ENCODE results near the gene TPK1.

TPK1 gene

DNA sequence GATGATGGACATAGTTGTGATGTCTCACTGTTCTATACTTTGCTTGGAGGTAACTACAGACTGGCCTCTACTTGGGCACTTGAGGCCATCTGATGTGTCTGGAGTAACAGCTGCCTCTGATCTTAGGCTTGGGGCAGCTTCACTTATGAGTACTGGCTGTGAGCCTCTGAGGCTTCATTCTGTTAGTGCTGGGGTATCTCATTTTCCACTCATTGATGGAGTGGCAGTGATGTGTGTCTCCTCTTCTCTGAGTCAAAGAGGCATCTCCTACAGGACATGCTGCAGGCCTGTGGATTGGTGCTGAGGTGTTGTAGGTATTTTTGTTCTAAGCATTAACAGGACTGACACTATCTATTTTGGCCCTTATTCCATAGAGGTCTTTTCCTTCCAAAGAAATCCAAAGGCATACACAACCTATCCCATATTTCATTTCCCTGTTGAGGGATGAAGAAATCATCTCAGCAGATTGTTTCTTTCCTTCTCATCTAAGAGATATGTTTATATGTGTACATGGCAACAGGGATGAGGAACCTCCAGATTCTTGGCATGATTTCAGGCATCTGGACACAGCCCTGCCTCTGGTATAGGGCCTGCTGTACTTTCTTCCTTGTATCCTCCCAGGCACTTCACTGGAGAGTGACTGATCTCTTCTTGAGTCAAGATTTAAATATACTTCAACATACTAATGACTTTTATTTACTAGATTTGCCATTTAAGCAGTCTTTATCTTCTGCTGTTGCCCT, 366.7 kb downstream of the TPK1 start:
- H3K27ac ChIP-seq: no peak overlapping the region
- H3K4me3 ChIP-seq: no peak overlapping the region
- no peak for TF ChIP-seq CTCF (IDR thresholded peaks at IDR 0.05)
- DNase-seq (ENCODE audit: low spot score): no peak

GRCh38 chr7:144459635-144460034, 376.2 kb downstream of the TPK1 start:
- no peak overlapping the region for H3K4me3 ChIP-seq
- no peak for TF ChIP-seq CTCF (IDR thresholded peaks at IDR 0.05)

DNA sequence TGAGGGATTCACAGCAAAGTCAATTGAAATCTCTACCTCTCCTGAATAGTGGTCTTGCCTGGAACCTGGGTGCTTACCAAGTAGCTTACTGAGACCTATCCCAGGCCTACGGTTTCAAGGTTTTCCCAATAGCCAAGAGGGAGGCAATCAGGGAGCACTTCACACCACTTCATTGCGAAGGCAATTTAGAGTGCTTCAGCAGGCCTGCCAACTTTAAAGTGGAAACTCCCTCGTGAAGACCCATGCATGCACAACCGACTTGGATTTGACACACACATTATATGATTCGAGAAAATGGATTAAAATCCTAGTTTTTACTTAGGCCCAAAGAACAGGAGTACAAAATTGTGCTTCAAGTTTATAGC, 380.8 kb downstream of the TPK1 start:
- Histone ChIP-seq H3K27ac (no peak overlapping the region), H3K4me3 (no peak overlapping the region)
- TF ChIP-seq CTCF (IDR thresholded peaks at IDR 0.05): no peak
- DNase-seq (ENCODE audit: low spot score): no peak

More at GRCh38 chr7:144459635-144460034, 376.2 kb downstream of the TPK1 start:
- no peak for DNase-seq (ENCODE audit: low spot score)
- no peak overlapping the region for H3K27ac ChIP-seq

GRCh38 chr7:144454256-144455039, 381.4 kb downstream of the TPK1 start:
- no peak for TF ChIP-seq CTCF (IDR thresholded peaks at IDR 0.05)
- no peak for DNase-seq (ENCODE audit: low spot score)
- Histone ChIP-seq H3K27ac (no peak overlapping the region), H3K4me3 (no peak overlapping the region)

- Histone ChIP-seq H3K27ac (no peak overlapping the region), H3K4me3 (no peak overlapping the region)
- DNase-seq (ENCODE audit: low spot score): no peak
- no peak for TF ChIP-seq CTCF (IDR thresholded peaks at IDR 0.05)
Measured at GRCh38 chr7:144452064-144452463, 383.8 kb downstream of the TPK1 start.

- TF ChIP-seq CTCF (IDR thresholded peaks at IDR 0.05): no peak
- DNase-seq (ENCODE audit: low spot score): no peak
- H3K27ac ChIP-seq: no peak overlapping the region
- H3K4me3 ChIP-seq: no peak overlapping the region
Measured at GRCh38 chr7:144445590-144445989, 390.3 kb downstream of the TPK1 start.

Measured in coronary artery (tissue), 2 donors.